ENCODE measurements around the gene LRRC28. TPM values are rescaled to one million over a fixed set of nuclear protein-coding genes. Genes with fewer than 3 reads are reported as not detected.

The LRRC28 gene
- total RNA-seq, 3 donors from 2014 or later = 24.3 to 52.2 (median 44.3) TPM

DNA sequence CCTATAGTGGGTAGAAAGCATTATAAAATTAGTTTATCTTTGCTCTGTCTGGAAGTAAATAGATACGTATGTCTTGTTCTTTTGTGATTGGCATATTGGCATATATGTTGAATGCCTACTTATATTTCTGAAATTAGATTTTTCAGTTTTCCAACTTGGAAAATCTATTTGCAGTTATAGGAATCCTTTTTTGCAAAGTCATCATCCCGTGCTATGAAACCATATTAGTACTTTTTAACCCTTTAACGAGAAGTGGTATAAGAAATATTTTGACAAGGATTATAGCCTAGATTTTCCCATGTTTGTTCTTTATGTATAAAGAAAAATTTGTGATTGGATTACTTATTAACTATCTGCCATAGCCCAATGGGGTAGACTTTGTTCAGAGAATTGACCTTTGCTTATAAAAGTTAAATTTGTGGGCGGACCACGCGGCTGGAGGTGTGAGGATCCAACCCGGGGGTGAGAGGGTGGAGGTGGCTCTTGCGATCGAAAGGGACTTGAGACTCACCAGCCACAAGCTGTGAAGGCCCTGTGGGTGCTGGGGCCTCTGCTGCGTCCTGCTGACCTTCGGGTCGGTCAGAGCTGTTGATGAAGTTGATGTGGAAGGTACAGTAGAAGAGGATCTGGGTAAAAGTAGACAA is 5.9 kb downstream of the LRRC28 start:
- Histone ChIP-seq H3K4me1 (peaks cover 0 to 9% of the 10 kb centered on the region in 2 donors), H3K27me3 (no peaks in the 10 kb centered on the region), H3K9me3 (no peaks in the 10 kb centered on the region), H3K27ac (no peak overlapping the region), H3K4me3 (no peak overlapping the region), H3K36me3 (no peaks in the 10 kb centered on the region)
- no peak for TF ChIP-seq POLR2A (IDR thresholded peaks at IDR 0.05)
- TF ChIP-seq POLR2AphosphoS5 (IDR thresholded peaks at IDR 0.05) = no peak
- TF ChIP-seq, protein P1, sequence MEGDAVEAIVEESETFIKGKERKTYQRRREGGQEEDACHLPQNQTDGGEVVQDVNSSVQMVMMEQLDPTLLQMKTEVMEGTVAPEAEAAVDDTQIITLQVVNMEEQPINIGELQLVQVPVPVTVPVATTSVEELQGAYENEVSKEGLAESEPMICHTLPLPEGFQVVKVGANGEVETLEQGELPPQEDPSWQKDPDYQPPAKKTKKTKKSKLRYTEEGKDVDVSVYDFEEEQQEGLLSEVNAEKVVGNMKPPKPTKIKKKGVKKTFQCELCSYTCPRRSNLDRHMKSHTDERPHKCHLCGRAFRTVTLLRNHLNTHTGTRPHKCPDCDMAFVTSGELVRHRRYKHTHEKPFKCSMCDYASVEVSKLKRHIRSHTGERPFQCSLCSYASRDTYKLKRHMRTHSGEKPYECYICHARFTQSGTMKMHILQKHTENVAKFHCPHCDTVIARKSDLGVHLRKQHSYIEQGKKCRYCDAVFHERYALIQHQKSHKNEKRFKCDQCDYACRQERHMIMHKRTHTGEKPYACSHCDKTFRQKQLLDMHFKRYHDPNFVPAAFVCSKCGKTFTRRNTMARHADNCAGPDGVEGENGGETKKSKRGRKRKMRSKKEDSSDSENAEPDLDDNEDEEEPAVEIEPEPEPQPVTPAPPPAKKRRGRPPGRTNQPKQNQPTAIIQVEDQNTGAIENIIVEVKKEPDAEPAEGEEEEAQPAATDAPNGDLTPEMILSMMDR (IDR thresholded peaks at IDR 0.05) = no peak
- intact Hi-C loops (cut with DNase I; ENCODE audit: low total_unique reads) = no loop called here
- no peak for DNase-seq (ENCODE audit: low spot score in 2 of 2)

DNA sequence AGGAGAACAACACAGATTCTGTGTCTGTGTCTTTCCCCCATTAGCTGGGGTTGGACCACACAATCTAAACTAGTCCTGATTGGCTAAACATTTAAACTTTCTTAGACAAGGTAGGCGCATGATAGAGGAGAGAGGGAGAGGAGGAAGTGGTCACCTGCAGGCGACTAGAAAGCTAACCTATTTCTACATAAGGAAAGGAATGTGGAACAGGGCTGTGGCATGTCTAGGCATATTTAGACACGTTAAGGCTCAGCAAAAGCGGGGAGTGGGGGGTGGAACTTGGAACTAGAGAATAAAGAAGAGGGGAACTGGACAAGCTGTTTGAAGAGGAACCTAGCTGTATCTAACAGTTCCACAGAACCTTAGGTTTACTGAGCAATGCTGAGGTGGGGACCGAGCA is 12.8 kb downstream of the LRRC28 start:
- no peak for TF ChIP-seq POLR2A (IDR thresholded peaks at IDR 0.05)
- TF ChIP-seq POLR2AphosphoS5 (IDR thresholded peaks at IDR 0.05) = no peak
- TF ChIP-seq, protein P1 (IDR thresholded peaks at IDR 0.05) = no peak
- DNase-seq (ENCODE audit: low spot score in 2 of 2) = no peak
- intact Hi-C loops (cut with DNase I; ENCODE audit: low total_unique reads) = no loop called here
- H3K27ac ChIP-seq = peak overlapping the region in 1 of 2 donors; percentile 18
- H3K36me3 ChIP-seq = no peaks in the 10 kb centered on the region
- no peaks in the 10 kb centered on the region for H3K4me1 ChIP-seq
- no peak overlapping the region for H3K4me3 ChIP-seq
- H3K27me3 ChIP-seq = no peaks in the 10 kb centered on the region
- H3K9me3 ChIP-seq = no peaks in the 10 kb centered on the region

DNA sequence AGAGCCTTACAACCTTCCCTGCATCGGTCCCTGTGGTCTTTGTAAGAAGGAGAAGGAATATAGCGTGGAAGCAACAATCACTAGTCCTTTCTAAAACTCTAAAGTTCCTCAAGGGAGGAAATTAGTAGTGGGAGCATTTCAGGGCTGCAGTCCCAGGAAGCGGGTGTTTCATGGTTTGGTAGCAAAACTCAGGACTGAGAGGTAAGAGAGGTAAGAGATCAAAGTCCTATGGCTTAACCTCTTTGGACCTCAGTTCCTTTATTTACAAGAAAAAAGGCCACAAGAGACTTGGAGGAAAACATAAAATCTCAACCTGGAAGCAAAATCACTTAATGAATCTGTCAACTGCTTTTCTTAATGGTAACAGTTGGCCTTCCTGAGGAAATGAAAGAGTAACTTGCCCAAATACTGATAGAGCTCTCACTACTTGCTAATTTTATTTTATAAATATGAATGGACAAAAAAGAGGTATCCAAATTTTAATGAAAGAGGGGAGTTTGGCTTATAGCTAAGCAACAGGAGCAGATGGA is 14.3 kb downstream of the LRRC28 start:
- Histone ChIP-seq H3K27me3 (no peaks in the 10 kb centered on the region), H3K27ac (no peak overlapping the region), H3K4me1 (no peaks in the 10 kb centered on the region), H3K36me3 (no peaks in the 10 kb centered on the region), H3K4me3 (no peak overlapping the region), H3K9me3 (no peaks in the 10 kb centered on the region)
- DNase-seq (ENCODE audit: low spot score in 2 of 2) = no peak
- TF ChIP-seq POLR2AphosphoS5 (IDR thresholded peaks at IDR 0.05) = no peak
- TF ChIP-seq, protein P1 (IDR thresholded peaks at IDR 0.05) = no peak
- TF ChIP-seq POLR2A (IDR thresholded peaks at IDR 0.05) = no peak
- intact Hi-C loops (cut with DNase I; ENCODE audit: low total_unique reads) = no loop called here

DNA sequence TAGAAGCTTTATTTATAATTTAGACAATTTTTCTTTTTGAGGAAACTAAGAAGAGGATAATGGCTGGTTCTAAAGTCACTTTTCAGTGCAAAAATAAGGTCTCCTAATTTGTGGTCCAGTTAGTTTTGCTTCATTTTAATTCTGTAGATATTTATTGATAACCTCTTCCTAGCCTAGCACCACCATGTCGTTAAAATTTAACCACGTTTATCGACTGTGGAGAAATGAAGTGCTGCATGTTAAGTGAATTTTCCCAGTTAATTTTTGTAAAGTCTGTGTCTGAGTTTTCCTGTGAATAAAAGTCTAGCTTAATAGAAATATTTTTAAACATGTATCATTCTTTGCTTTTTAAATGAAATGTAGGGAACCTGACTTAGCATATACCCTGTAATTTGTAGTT is 16.7 kb downstream of the LRRC28 start:
- no peaks in the 10 kb centered on the region for H3K36me3 ChIP-seq
- no peak overlapping the region for H3K27ac ChIP-seq
- H3K4me3 ChIP-seq = no peak overlapping the region
- no peaks in the 10 kb centered on the region for H3K4me1 ChIP-seq
- TF ChIP-seq POLR2A (IDR thresholded peaks at IDR 0.05) = no peak
- intact Hi-C loops (cut with DNase I; ENCODE audit: low total_unique reads) = no loop called here
- no peaks in the 10 kb centered on the region for H3K9me3 ChIP-seq
- no peak for DNase-seq (ENCODE audit: low spot score in 2 of 2)
- H3K27me3 ChIP-seq = no peaks in the 10 kb centered on the region

DNA sequence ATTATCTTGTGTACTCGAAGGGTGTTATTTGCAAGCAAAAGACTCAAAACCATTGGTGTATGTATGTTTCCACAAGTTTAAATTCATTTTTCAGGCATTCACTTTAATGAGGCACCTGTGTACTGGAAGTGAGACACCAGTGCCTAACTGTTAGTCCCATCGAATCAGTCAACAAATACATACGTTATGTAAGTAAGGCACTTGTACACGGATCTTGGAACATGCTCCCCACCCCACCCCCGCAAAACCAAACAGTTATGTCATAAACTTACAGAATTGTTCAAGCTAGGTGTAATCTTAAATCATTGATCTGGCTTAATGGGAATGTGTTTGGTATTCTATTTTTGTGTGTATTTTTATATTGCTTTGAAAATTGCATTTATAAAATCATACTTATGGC is 17.1 kb downstream of the LRRC28 start:
- no peaks in the 10 kb centered on the region for H3K9me3 ChIP-seq
- no peak for DNase-seq (ENCODE audit: low spot score in 2 of 2)
- H3K4me1 ChIP-seq = no peaks in the 10 kb centered on the region
- H3K4me3 ChIP-seq = no peak overlapping the region
- TF ChIP-seq POLR2A (IDR thresholded peaks at IDR 0.05) (no peak), POLR2AphosphoS5 (IDR thresholded peaks at IDR 0.05) (no peak)
- TF ChIP-seq, protein P1 (IDR thresholded peaks at IDR 0.05) = no peak
- H3K27me3 ChIP-seq = no peaks in the 10 kb centered on the region
- H3K27ac ChIP-seq = no peak overlapping the region
- H3K36me3 ChIP-seq = no peaks in the 10 kb centered on the region
- intact Hi-C loops (cut with DNase I; ENCODE audit: low total_unique reads) = no loop called here

All from breast epithelium (tissue), 4 donors.